ENCODE measurements around the gene UFSP1.
"Not testable (repeated sequence)": the region's sequence is repeated elsewhere in the genome, so short reads cannot be mapped to it uniquely, and the experiment has no call there.

The UFSP1 gene
- long read RNA-seq, donor 1, partial matches to known transcripts, result 0 of 1 reads
- long read RNA-seq, donor 1, other reads (novel, unspliced or antisense), result 0 of 1 reads
- long read RNA-seq, donor 2, transcript UFSP1-201 (1 exons, 996 nt), result major isoform, 5 of 5 reads
- long read RNA-seq, donor 2, partial matches to known transcripts, result 0 of 5 reads
- long read RNA-seq, donor 2, other reads (novel, unspliced or antisense), result 0 of 5 reads
- long read RNA-seq, donor 3, partial matches to known transcripts, result 0 of 1 reads
- long read RNA-seq, donor 3, other reads (novel, unspliced or antisense), result 0 of 1 reads
- long read RNA-seq, donor 4, transcript UFSP1-201 (1 exons, 996 nt), result major isoform, 7 of 7 reads
- long read RNA-seq, donor 4, partial matches to known transcripts, result 0 of 7 reads
- long read RNA-seq, donor 4, other reads (novel, unspliced or antisense), result 0 of 7 reads
- long read RNA-seq, donor 5, partial matches to known transcripts, result 0 of 1 reads
- long read RNA-seq, donor 5, other reads (novel, unspliced or antisense), result 0 of 1 reads
- long read RNA-seq, donor 6, partial matches to known transcripts, result 0 of 3 reads
- long read RNA-seq, donor 6, other reads (novel, unspliced or antisense), result 0 of 3 reads
- long read RNA-seq, donor 7, partial matches to known transcripts, result 0 of 4 reads
- long read RNA-seq, donor 7, other reads (novel, unspliced or antisense), result 0 of 4 reads
- long read RNA-seq, donor 8, partial matches to known transcripts, result 0 of 4 reads
- long read RNA-seq, donor 8, other reads (novel, unspliced or antisense), result 0 of 4 reads

DNA sequence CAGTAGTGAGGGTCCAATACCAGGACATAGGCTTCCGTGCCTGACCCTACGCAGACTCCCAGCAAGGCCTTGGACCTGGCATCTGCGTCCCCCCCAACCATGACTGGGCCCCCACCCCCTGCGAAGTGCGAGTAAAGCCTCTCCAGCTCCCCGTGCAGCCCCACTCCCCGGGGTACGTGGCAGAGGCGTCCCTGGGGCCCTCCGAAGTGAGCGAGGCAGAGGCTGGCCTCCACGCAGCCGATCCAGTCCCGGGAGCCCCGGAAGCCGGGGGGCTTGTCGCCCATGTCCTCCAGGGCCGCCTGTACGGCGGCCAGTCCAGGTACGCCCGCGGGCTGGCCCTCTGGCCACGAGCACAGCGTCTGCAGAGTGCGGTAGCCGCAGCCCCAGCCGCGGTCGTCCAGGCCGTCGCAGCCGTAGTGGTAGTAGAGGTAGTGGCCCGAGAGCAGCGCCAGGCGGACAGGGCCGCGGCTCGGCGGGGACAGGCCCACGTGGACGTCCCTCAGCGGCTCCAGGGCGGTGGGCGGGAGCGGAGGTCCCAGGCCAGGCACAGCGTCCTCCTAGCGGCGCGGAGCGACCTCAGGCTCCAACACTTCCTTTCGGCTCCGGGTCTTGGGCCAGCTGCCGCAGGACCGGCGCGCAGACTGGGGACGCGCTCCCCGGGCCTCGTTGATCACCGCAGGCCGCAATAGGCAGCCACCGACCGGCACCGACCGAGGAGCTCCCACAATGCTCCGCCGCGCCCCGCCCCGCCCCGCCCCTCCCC lies at the start of gene UFSP1:
UFSP1 (minus strand) TSS at position 728 of the 763 bp plus-strand sequence; CDS start at position 284, 444 bp downstream.
- peak; percentile 96 for DNase-seq

DNA sequence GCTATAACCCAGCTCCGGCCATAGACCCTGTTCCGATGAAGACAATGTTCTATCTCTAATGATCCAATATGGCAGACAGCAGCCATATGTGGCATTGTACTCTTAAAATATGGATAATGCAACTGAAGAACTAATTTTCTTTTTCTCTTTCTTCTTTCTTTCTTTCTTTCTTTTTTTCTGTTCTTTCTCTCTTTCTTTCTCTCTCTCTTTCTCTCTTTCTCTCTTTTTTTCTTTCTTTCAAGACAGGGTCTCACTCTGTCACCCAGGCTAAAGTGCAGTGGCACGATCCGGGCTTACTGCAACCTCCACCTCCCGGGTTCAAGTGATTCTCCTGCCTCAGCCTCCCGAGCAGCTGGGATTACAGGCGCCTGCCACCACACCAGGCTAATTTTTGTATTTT lies 46.7 kb upstream of the UFSP1 start:
- DNase-seq, result not testable (repeated sequence)

DNA sequence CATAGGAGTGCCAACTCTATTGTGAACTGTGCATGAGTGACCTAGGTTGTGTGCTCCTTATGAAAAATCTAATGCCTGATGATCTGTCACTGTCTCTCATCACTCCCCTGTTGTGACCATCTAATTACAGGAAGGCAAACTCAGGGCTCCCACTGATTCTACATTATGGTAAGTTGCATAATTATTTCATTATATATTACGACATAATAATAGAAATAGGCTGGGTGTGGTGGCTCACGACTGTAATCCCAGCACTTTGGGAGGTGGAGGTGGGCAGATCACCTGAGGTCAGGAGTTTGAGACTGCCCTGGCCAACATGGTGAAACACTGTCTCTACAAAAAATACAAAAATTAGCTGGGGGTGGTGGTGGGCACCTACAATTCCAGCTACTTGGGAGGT lies 45.9 kb upstream of the UFSP1 start:
- DNase-seq, result not testable (repeated sequence)

DNA sequence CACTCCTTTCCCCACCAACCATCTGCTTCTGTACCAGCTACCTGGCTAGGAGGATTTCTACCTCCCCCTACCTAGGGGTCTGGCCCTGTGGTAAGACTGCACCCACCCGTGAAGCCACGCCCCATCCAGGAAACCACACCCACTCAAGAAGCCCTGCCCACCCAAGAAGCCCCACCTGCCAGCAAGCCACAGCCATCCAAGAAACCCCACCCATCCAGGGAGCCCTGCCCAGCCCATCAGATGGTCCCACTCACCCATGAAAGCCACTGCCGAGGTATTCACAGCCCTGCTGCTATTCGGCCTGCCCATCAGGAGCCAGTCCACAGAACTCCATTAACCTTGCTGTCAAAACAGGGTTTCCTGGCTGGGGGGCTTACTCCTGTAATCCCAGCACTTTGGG lies 44.2 kb upstream of the UFSP1 start:
- no peak for DNase-seq

DNA sequence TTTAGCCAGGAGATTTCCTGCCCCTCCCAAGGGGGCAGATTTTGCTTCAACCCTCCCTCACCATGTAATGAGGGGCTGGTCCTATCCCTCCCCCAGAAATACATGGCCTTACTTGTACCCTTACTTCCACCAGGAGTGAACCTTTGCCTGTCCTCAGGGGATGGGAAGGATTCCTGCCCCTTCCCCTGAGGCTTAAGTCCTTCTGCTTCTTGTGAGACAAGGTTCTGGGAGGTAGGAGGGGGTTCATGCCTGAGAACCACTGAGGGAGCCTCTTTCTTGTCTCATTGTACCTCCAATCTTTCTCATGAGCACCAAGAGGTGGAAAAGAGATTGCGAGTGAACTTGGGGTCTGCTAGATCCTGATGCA lies 40.3 kb upstream of the UFSP1 start:
- DNase-seq, result no peak

DNA sequence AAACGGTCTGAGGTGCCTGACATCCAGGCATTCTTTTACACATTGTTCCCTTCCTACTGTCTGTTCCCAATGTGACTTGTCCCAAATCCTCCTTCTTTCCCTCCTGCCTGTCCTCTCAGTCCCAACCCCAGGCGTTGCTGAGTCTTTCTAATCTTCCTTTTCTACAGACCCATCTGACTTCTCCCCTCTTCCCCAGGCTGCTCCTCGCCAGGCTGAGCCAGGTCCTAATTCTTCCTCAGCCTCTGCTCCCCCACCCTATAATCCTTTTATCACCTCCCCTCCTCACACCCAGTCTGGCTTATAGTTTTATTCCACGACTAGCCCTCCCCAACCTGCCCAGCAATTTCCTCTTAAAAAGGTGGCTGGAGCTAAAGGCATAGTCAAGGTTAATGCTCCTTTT lies 34.1 kb upstream of the UFSP1 start:
- not testable (repeated sequence) for DNase-seq

DNA sequence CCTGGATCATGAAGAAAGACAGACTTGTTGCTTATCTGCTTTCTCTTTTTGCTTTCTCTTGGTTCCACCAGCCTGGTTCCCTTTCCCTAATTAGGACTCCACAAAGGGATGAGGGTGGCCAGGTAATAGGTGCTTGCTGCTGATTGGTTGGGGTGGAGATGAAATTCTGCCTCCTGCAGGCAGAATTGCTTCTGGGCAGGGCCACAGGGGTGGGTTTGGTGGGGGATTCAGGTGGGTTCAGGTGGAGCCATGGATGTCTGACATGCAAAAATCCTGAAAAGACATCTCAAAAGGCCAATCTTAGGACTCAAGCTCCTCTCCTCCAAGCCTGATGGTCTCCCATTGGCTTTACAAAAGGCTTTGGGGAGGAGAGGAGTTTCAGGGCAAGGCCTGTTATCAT lies 31.5 kb upstream of the UFSP1 start:
- no peak for DNase-seq

DNA sequence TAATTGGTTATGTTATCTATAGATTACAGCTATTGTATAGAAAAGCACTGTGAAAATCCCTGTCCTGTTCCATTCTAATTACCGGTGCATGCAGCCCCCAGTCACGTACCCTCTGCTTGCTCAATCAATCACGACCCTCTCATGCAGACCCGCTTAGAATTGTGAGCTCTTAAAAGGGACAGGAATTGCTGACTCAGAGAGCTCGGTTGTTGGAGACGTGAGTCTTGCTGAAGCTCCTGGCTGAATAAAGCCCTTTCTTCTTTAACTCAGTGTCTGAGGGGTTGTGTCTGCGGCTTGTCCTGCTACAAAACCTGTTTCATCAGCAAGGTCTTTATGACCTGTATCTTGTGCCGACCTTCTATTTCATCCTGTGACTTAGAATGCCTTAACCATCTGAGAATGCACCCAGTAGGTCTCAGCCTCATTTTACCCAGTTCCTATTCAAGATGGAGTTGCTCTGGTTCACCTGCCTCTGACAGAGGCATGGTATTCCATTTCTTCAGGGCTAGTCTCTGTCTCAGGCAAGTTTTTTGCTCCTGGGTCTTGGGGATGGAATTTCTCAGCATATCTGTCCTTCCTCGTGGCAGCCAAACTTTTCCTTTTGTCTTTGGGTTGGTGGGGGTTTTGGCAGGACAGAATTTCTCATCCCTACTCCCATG lies 30.4 kb upstream of the UFSP1 start:
- not testable (repeated sequence) for DNase-seq

DNA sequence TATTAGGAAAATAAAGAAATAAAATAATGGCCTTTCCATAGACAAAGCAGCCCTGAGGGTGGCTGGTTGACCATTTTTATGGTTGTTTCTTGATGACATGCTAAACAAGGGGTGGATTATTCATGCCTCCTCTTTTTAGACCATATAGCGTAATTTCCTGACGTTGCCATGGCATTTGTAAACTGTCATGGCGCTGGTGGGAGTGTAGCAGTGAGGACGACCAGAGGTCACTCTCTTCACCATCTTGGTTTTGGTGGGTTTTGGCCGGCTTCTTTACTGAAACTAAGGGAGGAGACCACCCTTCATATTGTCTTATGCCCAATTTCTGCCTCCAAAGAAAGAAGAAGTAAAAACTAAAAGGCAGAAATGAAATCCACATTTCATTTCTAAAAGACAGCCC lies 29.8 kb upstream of the UFSP1 start:
- DNase-seq, result not testable (repeated sequence)

DNA sequence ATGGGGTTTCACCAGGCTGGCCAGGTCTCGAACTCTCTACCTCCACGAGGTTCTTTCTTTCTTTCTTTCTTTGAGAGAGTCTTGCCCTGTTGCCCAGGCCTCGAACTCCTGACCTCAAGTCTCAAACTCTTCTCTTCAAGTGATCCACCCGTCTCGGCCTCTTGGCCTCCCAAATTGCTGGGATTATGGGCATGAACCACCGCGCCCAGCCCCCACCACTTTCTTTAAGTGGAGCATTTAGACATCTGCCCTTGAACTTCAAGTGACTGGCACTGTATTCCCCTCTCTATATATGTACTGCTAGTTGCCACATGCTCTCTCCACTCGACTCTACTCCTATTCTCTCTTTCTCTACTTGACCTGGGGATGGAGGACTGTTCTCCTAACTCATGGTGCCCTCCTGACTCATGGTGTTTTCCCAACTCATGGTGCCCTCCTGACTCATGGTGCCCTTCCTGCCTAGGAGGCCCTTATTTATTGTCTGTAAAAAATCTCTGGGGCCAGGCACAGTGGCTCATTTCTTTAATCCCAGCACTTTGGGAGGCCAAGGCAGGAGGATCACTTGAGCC lies 25.4 kb upstream of the UFSP1 start:
- DNase-seq, result no peak

DNA sequence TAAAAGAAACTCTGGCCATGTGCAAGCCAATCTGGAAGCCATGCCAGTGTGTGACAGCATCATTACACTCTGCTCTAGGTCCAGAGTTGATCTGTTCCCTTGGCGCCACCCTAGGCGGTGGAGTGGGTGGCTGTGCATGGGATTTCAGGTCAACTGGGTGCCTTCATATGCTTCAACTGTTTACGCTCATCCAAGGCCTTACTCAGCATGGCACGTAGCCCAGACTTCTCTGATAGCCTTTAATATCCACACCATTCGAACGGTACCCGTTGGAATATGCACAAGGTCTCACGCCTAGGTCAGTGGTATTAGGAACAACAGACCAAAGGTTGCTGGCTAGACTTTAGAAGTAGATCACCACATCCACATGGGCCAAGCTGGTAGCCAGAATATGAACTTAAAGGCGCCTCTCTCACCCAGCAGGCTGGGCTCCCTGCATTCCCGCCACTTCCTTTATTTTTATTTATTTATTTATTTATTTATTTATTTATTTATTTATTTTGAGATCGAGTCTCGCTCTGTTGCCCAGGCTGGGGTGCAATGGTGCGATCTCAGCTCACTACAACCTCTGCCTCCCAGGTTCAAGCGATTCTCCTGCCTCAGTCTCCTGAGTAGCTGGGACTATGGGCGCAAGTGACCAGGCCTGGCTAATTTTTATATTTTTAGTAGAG lies 24.8 kb upstream of the UFSP1 start:
- DNase-seq, result no peak

DNA sequence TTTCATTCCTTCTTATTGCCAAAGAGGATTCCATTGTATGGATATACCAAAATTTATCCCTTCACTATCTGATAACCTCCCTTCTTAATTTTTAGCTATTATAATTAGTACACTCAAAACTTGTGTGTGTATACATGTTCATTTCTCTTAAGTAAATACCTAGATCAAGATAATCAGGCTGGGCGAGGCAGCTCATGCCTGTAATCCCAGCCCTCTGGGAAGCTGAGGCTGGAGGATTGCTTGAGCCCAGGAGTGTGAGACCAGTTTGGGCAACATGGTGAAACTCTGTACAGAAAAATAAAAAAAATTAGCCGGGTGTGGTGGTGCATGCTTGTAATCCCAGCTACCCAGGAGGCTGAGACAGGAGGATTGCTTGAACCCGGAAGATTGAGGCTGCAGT lies 22.0 kb upstream of the UFSP1 start:
- DNase-seq, result no peak

DNA sequence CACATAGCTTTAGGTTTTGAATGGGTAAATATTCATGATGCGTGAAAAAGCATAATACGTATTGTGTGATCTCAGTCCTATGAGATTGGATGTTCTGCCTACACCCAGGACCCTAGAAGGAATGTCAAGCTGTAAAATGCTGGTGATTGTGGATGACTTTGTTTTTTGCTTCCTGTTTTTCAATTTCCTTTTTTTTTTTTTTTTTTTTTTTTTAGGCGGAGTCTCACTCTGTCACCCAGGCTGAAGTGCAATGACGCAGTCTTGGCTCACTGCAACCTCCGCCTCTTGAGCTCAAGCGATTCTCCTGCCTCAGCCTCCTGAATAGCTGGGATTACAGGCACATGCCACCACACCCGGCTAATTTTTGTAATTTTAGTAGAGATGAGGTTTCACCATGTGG lies 20.9 kb upstream of the UFSP1 start:
- DNase-seq, result not testable (repeated sequence)

DNA sequence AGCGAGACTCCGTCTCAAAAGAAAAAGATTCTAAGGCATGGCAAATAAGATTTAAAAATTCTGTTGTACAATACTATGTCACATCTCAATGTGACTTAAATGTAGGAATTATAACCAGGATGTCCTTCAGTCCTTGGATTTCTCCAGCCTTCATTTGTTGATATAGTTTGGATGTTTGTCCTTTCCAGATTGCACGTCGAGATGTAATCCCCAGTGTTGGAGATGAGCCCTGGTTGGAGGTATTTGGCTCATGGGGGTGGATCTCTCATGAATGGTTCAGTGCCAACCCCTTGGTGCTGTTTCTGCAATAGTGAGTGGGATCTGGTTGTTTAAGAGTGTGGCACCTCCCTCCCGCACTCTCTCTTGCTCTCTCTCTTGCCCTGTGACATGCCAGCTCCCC lies 19.0 kb upstream of the UFSP1 start:
- DNase-seq, result no peak

DNA sequence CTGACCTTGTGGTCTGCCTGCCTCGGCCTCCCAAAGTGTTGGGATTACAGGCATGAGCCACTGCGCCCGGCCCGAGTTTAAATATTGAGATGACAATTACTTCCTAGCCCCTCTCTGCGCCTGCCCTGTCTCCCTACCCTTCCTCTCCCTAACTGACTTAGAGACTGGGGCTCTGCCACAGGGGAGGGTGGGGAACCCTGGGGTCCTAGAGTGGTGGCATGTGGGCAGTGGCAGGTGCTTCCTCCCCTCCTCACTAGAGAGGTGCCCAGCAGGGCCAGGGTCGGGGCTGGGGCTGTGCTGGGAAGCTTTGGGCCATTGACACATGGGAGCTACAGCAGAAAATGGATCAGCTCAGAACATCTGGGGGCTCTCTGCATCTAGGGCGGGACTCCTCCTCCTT lies 13.1 kb upstream of the UFSP1 start:
- no peak for DNase-seq

DNA sequence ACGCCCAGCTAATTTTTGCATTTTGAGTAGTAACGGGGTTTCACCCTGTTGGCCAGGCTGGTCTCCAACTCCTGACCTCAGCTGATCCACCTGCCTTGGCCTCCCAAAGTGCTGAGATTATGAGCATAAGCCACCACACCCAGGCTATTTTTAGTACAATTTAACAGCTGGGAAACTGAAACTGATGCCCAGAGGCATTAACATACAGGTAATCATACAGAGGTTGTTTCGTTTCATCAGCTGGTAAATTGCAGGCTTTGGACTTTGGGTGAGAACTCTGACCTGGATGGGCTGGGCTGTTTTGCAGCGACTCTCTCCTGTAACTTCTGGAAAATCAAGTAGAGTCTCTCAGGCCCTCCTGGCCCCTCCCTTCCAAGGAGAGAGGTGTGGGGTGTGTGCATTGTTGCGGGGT lies 12.4 kb upstream of the UFSP1 start:
- no peak for DNase-seq

DNA sequence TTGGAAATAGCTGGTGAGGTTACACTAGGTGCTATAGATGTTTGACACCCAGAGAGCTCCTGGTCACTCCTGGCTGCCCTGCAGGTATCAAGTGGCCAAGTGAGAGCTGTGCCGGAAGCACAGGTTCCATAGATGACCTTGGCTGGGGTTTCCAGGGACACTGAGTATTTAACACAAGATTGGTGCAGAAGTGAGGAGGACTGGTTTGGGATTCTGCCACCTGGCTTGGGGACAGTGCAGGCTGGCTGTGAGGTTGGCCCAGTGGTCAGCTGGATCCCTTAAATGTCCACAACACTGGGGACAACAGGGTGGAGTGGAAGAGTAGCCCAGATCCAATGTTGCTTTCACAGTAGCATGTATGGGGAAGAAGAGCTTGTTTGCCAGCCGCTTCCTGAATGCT lies 11.5 kb upstream of the UFSP1 start:
- DNase-seq, result no peak

DNA sequence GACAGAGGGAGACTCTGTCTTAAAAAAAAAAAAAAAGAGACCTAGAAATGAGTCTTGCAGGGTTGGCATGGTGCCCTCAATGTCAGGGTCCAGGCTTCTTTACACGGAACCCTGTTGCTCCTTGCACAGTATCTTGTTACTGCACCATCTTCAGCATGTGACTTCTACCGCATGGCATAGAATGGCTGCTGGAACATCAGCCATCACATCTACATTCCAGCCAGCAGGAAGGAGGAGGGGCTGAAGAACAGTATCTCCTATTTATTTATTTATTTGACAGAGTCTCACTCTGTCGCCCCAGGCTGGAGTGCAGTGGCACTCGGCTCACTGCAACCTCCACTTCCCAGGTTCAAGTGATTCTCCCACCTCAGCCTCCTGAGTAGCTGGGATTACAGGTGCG lies 9.9 kb upstream of the UFSP1 start:
- DNase-seq, result no peak

DNA sequence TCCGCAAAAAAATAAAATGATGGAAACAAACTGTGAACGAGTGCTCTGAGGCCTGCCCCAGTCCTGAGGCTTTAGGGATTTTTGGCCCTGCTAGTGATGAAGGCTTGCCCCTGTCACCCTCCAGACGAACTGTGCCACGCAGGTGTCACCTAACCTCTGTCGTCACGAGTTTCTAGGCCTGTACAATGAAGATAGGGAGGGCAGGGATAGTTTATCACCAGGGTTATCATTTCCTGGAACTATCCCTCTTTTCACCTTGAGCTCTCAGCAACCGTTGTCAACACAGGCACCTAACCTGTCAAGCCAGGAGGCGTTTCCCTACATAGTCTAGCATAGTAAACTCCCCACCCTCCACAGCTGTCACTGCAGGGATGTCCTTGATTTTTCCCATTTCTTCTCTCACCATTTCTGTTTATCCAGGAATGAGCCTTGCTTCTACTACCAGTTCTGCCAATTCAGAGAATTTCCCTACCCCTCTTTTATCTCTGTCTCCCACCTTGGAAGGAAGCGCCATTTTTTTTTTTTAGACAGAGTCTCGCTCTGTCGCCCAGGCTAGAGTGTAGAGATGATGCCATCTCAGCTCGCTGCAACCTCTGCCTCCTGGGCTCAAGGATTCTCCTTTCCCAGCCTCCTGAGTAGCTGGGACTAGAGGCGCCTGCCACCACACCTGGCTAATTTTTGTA lies 8.4 kb upstream of the UFSP1 start:
- no peak for DNase-seq

DNA sequence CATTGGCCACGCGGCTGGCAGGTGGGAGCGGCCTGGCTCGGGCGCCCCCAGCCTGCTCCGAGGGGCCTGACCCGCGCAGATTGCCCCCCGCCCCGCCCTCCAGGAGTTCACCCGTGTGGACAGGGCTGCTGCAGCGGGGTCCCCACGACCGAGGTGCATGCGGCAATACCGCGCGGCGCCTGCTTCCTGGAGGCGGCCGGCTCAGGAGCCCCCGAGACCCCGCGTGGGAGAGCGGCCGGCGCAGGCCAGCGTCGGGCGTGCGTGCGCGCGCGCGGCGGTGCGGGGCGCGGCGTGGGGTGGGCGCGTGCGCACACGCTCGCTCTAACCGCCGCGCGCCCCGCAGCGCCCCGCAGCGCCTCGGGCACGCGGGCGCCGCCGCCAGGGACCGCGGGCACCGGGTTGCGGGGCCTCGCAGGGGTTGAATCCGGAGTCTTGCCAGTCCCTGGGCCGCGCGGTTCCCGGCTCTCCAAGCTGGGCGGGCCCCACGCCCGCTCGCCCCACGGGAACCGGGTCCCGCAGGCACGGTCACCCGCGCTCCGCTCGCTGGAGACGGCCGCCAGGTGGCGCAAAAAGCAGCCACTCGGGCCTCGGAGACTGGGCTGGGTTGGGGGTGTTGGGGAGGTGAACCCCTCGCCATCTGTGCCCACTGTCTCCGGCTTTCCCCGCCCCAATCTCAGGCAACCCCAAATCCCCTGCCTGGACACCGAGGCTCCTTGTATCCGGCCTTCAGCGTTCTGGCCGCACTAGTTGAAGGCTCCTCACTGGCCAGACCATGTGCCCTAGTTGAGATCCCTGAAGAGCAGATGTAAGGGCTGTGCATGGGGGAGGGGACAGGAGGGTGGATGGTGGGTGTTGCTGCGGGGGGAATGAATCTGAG lies 7.5 kb upstream of the UFSP1 start:
- DNase-seq, result peak; percentile 74

Measured in right kidney (tissue), 9 donors.